ENCODE results near the gene ITPKB.
A peak's percentile ranks its signal among the peaks of the same experiment; 100 is the strongest.
"Not testable (repeated sequence)": the region's sequence is repeated elsewhere in the genome, so short reads cannot be mapped to it uniquely, and the experiment has no call there.

The ITPKB gene

GRCh38 chr1:226651041-226651731 lies 87.9 kb downstream of the ITPKB start:
- DNase-seq (ENCODE audit: low spot score) = no peak

DNA sequence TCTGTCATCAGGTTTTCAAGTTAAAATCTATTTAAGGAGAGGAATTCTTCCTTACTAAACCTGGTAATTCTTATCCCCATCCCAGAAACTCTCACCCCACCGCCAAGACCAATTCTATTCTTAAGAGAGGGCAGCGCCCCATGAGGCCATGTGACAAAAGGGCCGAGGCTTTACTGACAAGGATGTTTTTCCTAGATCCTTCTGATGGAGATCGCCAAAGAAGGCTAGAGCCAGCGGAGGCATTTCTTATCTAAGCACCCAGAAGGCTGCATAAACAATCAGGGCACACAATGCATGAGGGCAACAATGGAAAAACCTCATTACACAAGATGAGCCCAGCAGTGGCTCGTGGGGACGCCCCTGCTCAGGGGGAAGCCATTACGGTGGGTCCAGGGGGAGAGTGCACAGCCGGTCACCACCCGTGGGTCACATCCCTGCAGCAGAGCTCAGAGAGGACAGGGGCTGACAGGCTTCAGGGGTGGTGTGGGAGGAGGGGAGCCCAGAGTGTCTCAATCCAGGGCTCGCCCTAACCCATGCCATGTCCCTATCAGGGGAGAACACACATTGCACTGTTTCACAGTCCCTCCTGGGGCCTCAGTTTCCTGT lies 88.7 kb downstream of the ITPKB start:
- no peak for DNase-seq (ENCODE audit: low spot score)

- no peak for DNase-seq (ENCODE audit: low spot score)
These were observed 89.3 kb downstream of the ITPKB start for GRCh38 chr1:226649780-226650179.

DNA sequence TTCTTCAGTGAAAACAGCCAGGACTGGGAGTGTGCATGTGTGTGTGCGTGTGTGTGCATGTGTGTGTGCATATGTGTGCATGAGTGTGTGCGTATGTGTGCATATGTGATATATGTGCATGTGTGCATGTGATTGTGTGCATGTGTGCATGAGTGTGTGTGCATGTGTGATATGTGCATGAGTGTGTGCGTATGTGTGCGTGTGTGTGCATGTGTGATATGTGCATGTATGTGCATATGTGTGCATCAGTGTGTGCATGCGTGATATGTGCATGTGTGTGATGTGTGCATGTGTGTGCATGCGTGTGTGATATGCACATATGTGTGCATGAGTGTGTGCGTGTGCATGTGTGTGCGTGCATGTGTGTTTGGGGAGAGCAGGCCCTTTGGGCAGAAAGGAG lies 89.8 kb downstream of the ITPKB start:
- DNase-seq (ENCODE audit: low spot score) = no peak

DNA sequence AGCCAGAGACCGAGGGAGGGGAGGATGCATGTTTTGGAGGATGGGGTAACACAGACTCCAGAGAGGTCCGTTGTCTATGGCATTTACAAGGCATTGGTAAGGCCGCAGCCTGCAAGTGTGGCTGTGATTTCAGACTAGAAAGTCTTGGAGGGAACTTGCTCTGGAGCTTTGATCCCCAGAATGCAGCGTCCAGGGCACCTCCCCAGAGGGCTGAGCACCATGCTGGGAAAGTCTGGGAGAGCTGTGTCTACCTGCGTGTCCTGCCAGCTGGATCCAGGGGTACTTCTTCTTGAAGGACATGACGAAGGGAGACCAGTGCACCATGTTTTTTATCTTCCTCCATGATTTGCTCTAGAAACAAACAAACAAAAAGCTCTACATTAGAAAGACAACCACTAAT lies 90.7 kb downstream of the ITPKB start:
- DNase-seq (ENCODE audit: low spot score) = no peak

- DNase-seq (ENCODE audit: low spot score) = no peak
These were observed 91.4 kb downstream of the ITPKB start for GRCh38 chr1:226647719-226648118.

DNA sequence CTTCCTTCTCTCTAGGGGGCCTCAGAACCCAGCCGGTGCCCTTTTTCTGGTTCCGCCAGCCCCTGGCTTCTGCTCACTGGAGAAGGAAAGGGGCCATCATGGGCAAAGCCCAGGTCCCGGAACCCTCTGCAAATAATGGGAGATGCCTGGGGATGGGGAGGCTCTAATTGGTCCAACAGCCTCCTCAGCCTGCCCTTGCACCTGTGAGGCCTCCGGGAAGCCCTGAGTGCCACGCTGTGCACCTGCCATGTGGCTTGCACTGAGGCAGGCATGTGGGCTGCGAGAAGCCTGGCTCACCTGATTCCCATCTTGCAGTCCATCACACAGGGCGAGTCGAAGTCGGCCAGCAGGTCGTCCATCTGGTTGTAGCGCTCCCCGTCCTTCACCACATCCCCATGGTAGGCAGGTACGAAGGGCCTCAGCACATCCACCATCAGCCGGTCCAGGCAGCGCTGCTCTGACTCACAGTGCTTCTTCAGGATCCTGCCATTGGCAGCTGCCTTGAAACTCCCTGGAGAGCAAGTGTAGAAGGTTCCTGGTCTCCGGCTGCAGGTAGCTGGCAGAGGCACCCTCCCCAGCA lies 92.1 kb downstream of the ITPKB start:
- no peak for DNase-seq (ENCODE audit: low spot score)

DNA sequence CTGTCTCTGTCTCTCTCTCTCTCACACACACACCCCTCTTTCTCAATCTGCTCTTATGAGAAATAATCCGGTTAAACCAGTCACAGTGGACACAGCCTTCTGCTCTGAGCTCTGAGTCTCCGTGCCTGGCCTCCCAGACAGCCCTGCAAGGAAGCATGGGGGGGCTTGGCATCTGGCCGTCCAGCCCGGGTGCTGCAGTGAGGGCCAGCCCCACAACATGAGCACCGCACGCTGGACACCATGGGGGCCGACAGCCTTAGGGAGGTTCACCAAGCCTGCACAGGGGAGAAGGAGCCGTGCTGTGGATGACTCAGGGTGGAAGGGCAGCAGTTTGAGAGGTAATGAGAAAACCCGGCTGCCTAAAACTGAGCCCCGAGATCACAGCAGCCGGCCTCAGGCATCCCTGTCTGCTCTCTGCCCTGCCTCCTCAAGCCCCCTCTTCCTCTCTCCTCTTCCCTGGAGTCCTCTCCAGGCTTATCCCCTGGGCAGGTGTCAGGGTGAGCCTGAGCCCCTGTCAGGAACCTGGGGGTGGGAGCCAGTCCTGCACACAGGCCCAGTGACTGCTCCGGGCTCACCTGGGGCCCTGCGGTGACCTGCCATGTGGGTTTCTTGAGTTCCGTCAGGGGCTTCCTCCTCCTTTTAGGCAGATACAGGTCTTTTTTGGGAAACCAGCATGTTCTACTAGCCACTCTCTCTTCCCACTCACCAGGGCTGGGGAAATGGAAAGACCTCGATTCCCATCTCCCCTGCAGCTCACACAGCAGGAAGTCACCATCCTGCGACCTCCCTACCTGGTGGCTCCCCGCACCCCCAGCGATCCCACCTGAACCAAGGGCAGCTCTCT lies 92.8 kb downstream of the ITPKB start:
- peak; percentile 73 for DNase-seq (ENCODE audit: low spot score)

- peak; percentile 43 for DNase-seq (ENCODE audit: low spot score)
These were observed 93.7 kb downstream of the ITPKB start for GRCh38 chr1:226645279-226645976.

DNA sequence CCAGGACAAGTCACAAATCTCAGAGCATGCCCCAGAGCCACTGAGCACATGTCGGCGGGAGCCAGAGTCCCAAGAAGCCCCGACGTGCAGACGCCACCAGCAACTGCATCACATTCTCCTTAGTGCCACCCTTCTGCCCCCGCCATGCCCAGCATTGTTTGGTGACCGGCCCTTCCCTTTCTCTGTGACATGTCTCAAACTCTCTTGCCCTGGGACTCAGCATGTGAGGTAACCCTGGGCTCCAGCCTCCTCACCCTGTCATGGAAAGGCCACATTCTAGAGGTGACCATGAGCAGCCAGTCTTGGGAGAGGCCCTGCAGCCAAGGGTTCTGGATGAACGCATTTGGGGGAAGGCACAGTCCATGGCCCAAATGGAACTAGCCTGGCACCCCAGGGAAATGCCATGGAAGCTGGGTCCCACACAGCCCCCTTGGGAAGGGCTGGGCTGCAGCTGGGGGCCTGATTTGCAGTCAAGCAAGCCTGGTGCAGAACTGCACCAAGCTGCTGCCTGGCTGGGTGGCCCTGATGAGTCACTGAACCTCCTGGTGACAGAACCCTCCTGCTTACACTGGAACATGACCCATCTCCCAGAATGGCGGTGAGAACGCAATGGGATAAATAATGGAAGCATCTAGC lies 94.4 kb downstream of the ITPKB start:
- peak; percentile 69 for DNase-seq (ENCODE audit: low spot score)

- no peak for DNase-seq (ENCODE audit: low spot score)
These were observed 95.2 kb downstream of the ITPKB start for GRCh38 chr1:226643611-226644540.

DNA sequence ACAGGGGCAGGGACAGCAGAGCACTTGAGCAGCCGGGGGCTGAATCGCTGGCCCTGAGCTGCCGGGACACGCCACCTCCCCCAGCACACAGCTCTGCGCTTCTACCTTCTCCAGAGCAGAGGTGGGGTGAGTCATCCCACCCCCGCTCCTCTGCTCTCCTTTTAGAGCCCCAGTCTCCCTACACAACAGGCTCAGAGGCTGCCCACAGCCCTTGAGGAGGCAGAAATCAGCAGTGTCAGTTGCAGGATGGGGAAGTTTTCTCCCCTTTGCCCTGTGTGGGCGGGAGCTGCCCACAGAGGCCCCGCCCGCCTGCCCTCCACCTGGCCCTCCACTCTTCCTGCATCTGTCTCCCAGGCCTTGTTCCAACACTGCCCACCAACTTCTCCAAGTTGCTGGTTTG lies 95.9 kb downstream of the ITPKB start:
- peak; percentile 85 for DNase-seq (ENCODE audit: low spot score)

DNA sequence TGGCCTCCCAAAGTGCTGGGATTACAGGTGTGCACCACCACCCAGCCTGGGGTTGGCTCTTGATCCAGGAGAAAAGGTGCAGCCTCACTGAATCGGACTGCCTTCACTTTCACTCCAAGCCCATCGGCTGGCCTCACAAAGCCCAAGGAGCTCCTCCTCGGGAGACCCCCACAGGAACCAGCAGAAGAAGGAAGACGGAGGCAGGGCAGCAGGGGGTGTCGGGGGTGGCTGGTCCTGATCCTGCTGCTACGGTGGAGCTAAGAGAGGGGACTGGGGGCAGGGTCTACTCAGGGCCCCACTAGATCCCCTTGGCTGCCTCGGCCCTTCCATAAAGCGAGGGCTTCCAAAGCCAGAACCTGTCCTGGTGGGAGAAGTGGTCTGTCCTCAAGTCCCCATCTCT lies 96.7 kb downstream of the ITPKB start:
- DNase-seq (ENCODE audit: low spot score) = no peak

DNA sequence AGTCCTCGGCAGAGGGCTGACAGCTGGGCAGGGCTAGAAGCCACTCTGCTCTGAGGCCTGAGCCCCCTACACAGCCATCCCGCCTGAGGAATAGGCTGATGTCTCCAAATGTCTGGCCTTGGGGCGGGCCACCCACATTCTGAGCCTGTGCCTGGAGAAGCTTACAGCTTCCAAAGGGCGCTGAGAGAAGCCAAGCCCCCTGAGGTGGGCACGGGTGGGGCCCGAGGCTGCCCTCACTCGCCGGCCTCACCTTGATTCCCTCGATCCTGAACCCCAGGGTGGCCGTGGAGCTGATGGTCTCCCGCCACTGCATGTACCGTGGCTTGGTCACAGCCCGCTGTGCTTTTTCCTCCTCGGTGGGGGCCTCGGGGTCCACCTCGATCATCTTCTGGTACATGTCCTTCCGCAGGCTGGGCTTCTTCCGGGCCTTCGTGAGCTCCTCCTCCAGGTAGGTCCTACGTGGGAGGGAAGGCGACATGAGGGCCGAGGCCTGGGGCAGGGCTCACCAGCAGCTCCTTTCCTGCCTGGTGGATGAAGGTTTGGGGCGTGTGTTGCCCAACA lies 97.3 kb downstream of the ITPKB start:
- DNase-seq (ENCODE audit: low spot score) = no peak

DNA sequence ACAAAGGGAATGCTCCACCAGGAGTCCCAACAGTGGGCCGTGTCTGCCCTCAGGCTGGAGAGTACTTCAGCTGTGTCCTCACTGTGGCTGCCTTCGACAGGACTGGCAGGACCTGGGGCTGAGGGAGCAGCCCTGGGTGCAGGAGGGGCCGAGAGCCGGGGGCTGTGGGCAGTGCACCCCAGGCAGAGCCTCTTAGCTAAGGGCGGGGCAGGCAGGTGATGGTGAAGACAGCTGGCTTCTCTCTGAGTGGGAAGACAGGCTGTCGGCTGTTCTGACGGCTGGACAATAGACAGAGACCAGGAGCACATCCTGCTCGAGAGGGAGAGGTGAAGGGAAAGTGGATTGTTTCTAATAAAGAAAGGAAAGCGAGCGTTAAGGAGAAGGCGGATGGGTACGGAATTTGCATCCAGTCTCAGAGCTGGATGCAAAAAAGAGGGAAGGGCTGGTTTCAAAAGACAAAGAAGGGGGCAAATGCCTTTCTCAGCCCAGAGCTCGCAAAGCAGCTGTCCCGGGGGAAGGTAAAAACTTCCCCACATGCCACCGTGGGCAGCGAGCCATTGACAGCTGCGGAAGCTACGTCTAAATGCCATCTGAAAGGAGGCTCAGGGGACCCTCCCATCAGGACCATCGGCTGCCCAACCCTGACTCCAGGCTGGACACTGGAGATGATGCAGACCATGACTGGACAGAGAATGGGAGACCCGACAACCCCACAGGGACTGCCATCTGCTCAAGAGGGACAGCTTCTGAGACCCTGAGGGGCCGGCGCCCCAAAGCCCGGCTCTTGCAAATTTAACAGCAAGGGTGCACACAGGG lies 98.6 kb downstream of the ITPKB start:
- DNase-seq (ENCODE audit: low spot score) = no peak

GRCh38 chr1:226639631-226640061 lies 99.4 kb downstream of the ITPKB start:
- no peak for DNase-seq (ENCODE audit: low spot score)

DNA sequence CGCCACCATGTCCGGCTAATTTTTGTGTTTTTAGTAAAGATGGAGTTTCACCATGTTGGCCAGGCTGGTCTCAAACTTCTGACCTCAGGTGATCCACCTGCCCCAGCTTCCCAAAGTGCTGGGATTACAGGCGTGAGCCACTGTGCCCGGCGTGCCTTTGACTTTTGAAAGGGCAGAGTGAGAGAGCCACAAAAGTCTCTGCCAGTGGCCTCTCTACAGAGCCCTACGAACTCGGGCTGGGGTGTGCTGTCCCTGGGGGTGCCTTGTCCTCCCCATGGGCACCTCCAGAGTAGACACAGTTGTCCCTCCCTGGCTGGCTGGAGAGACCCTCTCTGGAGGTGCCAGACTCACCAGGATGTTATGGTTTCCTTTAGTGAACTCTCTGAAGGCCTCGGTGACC lies 99.9 kb downstream of the ITPKB start:
- not testable (repeated sequence) for DNase-seq (ENCODE audit: low spot score)

- no peak for DNase-seq (ENCODE audit: low spot score)
These were observed 100.5 kb downstream of the ITPKB start for GRCh38 chr1:226638608-226639007.

GRCh38 chr1:226638001-226638601 lies 101.0 kb downstream of the ITPKB start:
- no peak for DNase-seq (ENCODE audit: low spot score)
